ENCODE data around the gene LTBP1.

GRCh38 chr2:33024758-33025157 lies 78.0 kb downstream of the LTBP1 start:
- TF ChIP-seq EP300 (IDR thresholded peaks at IDR 0.05; ENCODE audit: low read depth in 2 of 2, low read length in 2 of 2) = no peak
- no peak for TF ChIP-seq EP300 (CRISPR knock-in tag; IDR thresholded peaks at IDR 0.05; ENCODE audit: borderline replicate concordance)
- TF ChIP-seq JARID2 (CRISPR knock-in tag; IDR thresholded peaks at IDR 0.05; ENCODE audit: insufficient replicate concordance) = no peak
- no peak for TF ChIP-seq ZNF121 (CRISPR knock-in tag; IDR thresholded peaks at IDR 0.05)

Data from HepG2 (cell line).